Measurements from ENCODE around the gene ALCAM.

The ALCAM gene

GRCh38 chr3:105620236-105620635, 253.5 kb downstream of the ALCAM start:
- H3K9me3 ChIP-seq = no peaks in the 10 kb centered on the region
- no peak for TF ChIP-seq CTCF (IDR thresholded peaks at IDR 0.05)
- no peaks in the 10 kb centered on the region for H3K4me1 ChIP-seq (ENCODE audit: control insufficient read depth in 1 of 2, insufficient read depth in 1 of 2, low read depth in 1 of 2, low read length in 1 of 2)
- H3K36me3 ChIP-seq = no peaks in the 10 kb centered on the region
- H3K4me3 ChIP-seq (ENCODE audit: low read depth in 1 of 2, low read length in 1 of 2) = no peak overlapping the region
- no peaks in the 10 kb centered on the region for H3K27me3 ChIP-seq
- H3K27ac ChIP-seq = no peak overlapping the region

GRCh38 chr3:105622169-105622568, 255.5 kb downstream of the ALCAM start:
- H3K9me3 ChIP-seq = no peaks in the 10 kb centered on the region
- H3K27me3 ChIP-seq = no peaks in the 10 kb centered on the region
- no peaks in the 10 kb centered on the region for H3K4me1 ChIP-seq (ENCODE audit: control insufficient read depth in 1 of 2, insufficient read depth in 1 of 2, low read depth in 1 of 2, low read length in 1 of 2)
- TF ChIP-seq CTCF (IDR thresholded peaks at IDR 0.05) = no peak
- no peaks in the 10 kb centered on the region for H3K36me3 ChIP-seq
- no peak overlapping the region for H3K4me3 ChIP-seq (ENCODE audit: low read depth in 1 of 2, low read length in 1 of 2)
- no peak overlapping the region for H3K27ac ChIP-seq

Data from neutrophil (primary cell).